NT2/D1 (cell line): ENCODE measurements around the gene GABBR2.

ENCODE experiments used
- DNase-seq: peaks from one replicate; pipeline ENCODE4 v3.0.0-alpha.2; 2011; ENCODE audit warnings: low read depth, low spot score
- H3K27me3 ChIP-seq: 2 replicates; pipeline ENCODE4 v1.6.0; 2011; ENCODE audit warnings: mild to moderate bottlenecking; ENCODE audit not compliant: insufficient read length, insufficient read depth
- H3K36me3 ChIP-seq: 2 replicates; pipeline ENCODE4 v1.6.1; 2011; ENCODE audit warnings: mild to moderate bottlenecking, low read length, mixed read lengths; ENCODE audit not compliant: insufficient read depth, insufficient read length
- H3K4me1 ChIP-seq: 2 replicates; pipeline ENCODE4 v1.5.1; 2011; ENCODE audit not compliant: insufficient read depth, insufficient read length
- H3K4me3 ChIP-seq: 2 replicates; pipeline ENCODE4 v1.5.1; 2011; ENCODE audit warnings: low read depth; ENCODE audit not compliant: insufficient read length
- H3K9ac ChIP-seq: 2 replicates; pipeline ENCODE4 v1.6.0; 2011; ENCODE audit warnings: low read depth; ENCODE audit not compliant: insufficient read length
- H3K9me3 ChIP-seq: 2 replicates; pipeline ENCODE4 v1.5.1; 2011; ENCODE audit warnings: mild to moderate bottlenecking, low read length; ENCODE audit not compliant: insufficient read depth
- SUZ12 ChIP-seq: IDR thresholded peaks from 2 replicates; pipeline ENCODE4 v1.6.1; 2011; ENCODE audit not compliant: insufficient read length, insufficient read depth; ENCODE audit errors: extremely low read depth
- YY1 ChIP-seq: IDR thresholded peaks from 2 replicates; pipeline ENCODE4 v1.6.1; 2011; ENCODE audit not compliant: insufficient read length, insufficient read depth
- ZNF274 ChIP-seq: IDR thresholded peaks from 2 replicates; pipeline ENCODE4 v1.6.1; 2011; ENCODE audit warnings: mild to moderate bottlenecking, low read depth, low read length

Gene GABBR2

DNA sequence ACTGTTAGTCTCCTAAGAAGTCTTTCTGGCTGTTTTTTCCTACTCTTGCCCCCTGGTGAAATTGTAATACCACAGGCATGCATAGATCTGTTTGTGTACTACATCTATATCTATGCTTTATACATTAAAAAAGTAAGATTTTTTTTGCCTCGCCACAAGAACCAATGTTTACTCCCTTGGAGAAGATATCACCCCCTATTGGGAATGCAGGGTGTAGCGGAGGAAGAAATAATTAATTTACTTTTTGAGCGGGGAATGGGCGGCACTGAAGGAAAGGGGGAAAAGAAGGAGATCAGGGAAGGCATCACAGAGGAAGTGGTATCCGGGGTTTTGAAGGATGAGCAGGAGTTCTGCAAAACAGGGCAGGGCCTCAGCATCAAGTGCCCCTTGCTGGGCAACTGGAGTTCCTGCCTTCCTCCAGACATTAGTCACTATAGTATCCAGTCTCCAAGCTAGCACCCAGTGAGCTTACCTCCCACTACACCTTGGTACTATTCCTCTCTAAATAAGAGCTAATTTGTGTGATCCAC lies 134.9 kb downstream of the GABBR2 start:
- Histone ChIP-seq H3K4me1 (peaks cover 6% of the 10 kb centered on the region), H3K4me3 (no peak overlapping the region), H3K9me3 (no peaks in the 10 kb centered on the region), H3K9ac (no peak overlapping the region), H3K36me3 (no peaks in the 10 kb centered on the region), H3K27me3 (no peaks in the 10 kb centered on the region)
- no peak for DNase-seq
- TF ChIP-seq SUZ12 (no peak), ZNF274 (no peak), YY1 (no peak)

DNA sequence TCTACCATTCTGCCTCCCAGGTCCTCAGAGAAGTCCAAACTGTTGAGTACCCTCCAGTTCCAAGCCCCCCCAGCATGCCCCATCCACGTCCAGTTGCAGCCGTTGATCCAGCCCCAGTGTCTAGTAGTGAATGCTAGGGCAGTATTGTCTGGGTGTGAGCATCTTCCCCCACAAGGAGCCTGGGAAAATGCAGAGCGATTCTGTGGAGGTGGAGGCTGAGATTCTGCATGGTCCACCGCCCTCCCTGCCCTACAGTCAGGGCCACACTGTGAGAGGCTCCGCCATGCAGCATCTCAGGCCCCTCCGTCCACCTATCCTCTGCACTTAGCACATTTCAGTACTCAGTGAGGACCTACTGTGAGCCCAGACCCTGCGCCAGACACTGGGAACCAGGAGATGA lies 135.9 kb downstream of the GABBR2 start:
- peaks cover 6% of the 10 kb centered on the region for H3K4me1 ChIP-seq
- no peaks in the 10 kb centered on the region for H3K36me3 ChIP-seq
- no peak overlapping the region for H3K9ac ChIP-seq
- no peaks in the 10 kb centered on the region for H3K9me3 ChIP-seq
- no peak for TF ChIP-seq SUZ12
- TF ChIP-seq ZNF274 = no peak
- TF ChIP-seq YY1 = no peak
- H3K27me3 ChIP-seq = no peaks in the 10 kb centered on the region
- no peak for DNase-seq
- H3K4me3 ChIP-seq = no peak overlapping the region

DNA sequence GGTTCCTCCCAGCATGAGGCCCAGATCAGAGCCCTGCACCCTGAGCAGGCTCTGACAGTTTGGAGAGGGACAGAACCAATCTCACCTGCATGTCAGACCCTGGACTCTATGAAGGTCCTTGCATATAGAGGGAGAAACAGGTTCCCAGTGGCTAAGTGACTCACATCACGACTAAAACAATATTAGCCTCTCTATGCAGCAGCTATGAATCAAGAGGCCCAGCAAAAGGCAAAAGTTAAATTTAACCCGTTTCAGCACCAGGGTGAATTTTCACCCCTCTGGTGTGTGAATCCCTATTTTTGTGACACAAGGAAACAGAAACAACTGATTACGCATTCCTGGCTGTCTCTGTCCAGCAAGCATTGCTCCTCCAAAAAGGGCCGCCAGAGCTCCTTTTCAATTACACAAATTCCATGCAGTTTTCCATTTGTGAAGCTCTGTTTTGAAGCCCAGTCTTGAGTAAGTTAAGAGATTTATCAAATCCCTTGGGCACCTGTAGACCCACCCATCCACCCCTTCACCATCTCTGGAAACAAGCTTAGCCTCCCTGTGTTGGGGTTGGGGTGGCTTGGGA lies 136.6 kb downstream of the GABBR2 start:
- Histone ChIP-seq H3K9me3 (no peaks in the 10 kb centered on the region), H3K9ac (no peak overlapping the region), H3K27me3 (no peaks in the 10 kb centered on the region), H3K4me3 (no peak overlapping the region), H3K4me1 (peaks cover 6% of the 10 kb centered on the region), H3K36me3 (no peaks in the 10 kb centered on the region)
- no peak for TF ChIP-seq YY1
- no peak for TF ChIP-seq ZNF274
- TF ChIP-seq SUZ12 = no peak
- DNase-seq = no peak

DNA sequence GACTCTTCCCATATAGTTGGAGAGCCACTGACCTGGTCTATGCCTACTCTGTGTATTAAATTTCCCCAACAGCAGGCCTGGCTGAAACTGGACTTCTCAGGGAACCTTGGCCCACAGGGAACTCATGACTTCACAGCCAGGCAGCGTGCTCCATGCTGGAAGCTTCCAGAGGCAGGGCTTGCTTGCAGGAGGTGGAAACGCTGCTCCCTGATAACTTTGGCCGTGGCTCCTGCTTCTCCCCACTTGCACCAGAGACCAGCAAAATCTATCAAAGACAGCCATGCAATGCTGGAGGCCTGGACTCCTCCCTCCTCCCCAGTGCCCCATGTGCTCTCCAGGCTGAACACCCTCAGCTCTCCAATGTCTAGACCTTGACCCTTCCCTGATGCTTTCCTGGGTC lies 137.1 kb downstream of the GABBR2 start:
- H3K9ac ChIP-seq = no peak overlapping the region
- no peak overlapping the region for H3K4me3 ChIP-seq
- no peak for DNase-seq
- no peaks in the 10 kb centered on the region for H3K27me3 ChIP-seq
- peaks cover 6% of the 10 kb centered on the region for H3K4me1 ChIP-seq
- no peaks in the 10 kb centered on the region for H3K9me3 ChIP-seq
- no peak for TF ChIP-seq SUZ12
- no peak for TF ChIP-seq ZNF274
- TF ChIP-seq YY1 = no peak
- no peaks in the 10 kb centered on the region for H3K36me3 ChIP-seq

DNA sequence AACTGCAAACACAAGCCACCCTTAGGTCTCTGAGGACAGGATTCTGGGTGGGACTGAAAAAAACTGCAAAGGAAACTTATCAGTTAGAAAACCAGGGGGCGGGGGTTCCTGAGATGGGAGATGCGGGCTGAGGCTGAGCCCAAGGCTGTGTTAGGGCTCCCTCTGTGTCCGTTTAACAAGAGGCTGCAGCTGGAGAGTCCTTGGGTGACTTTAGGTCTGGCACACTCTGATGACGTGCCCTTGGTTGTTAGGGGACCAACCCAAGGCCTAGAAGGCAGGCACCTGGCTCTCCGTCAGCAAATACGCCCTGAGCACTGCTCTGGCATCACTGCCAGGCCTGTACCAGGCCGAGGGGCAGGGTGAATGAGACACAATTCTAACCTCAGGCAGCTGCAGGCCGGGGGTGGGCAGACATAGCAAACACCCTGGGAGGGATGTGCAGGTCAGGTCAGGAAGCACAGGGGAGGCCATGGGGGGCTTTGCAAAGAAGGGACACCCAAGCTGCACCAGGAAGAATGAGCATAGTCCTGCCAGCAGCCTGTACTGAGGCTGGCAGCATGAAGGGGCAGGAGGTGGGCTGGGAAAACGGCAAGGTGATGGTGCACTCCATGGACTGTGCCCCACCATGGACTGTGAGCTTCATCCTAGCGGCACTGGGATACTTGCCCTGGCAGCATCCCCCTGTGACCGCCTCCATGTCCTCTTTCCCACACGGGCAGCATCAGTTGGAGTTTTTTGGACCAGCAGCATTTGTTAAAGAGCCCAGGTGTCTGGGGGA lies 137.9 kb downstream of the GABBR2 start:
- Histone ChIP-seq H3K4me3 (no peak overlapping the region), H3K36me3 (no peaks in the 10 kb centered on the region), H3K27me3 (no peaks in the 10 kb centered on the region), H3K4me1 (peaks cover 6% of the 10 kb centered on the region), H3K9ac (no peak overlapping the region), H3K9me3 (no peaks in the 10 kb centered on the region)
- TF ChIP-seq YY1 = no peak
- no peak for TF ChIP-seq ZNF274
- no peak for TF ChIP-seq SUZ12
- peak; percentile 22 for DNase-seq

DNA sequence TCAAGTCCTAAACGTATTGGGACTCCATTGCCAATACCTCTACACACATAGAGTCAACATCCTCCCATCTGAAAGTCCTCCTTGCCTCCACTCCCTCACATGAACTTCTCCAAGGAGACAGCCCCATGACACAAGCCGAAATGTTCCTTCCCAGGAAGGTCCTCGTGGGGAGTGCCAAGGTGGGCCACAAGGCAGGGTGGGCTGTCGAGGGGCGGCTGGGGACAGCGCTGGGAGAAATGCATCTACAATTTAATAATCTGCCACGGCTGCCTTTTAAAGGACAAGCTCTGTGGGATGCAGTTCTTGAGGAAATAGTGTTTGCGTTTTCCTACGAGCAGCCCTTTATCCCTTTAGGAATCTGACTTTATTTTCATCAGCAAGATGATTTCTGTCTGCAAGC lies 138.7 kb downstream of the GABBR2 start:
- no peaks in the 10 kb centered on the region for H3K27me3 ChIP-seq
- H3K4me1 ChIP-seq = no peaks in the 10 kb centered on the region
- TF ChIP-seq YY1 (no peak), ZNF274 (no peak), SUZ12 (no peak)
- no peaks in the 10 kb centered on the region for H3K9me3 ChIP-seq
- H3K36me3 ChIP-seq = no peaks in the 10 kb centered on the region
- no peak overlapping the region for H3K9ac ChIP-seq
- H3K4me3 ChIP-seq = no peak overlapping the region
- DNase-seq = no peak

DNA sequence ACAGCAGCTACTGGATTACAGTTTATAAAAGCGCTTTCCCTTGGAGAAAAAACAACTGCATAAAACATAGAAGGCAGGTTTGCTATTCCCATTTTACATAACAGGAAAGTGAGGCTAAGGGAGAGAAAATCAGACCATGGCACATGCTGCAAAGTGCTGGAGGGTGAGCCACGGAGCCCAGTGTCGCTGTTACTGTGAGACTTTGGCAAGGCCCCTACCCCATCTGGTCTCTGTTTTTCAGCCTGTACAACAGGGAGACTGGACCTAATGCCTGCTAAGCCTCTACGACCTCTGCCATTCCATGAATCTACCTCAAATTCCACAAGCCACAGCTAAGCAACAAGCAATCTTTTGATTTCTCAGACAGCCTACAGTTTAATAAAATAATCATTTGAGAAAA lies 139.2 kb downstream of the GABBR2 start:
- DNase-seq = no peak
- H3K36me3 ChIP-seq = no peaks in the 10 kb centered on the region
- TF ChIP-seq SUZ12 = no peak
- no peak for TF ChIP-seq YY1
- TF ChIP-seq ZNF274 = no peak
- H3K4me3 ChIP-seq = no peak overlapping the region
- H3K9ac ChIP-seq = no peak overlapping the region
- no peaks in the 10 kb centered on the region for H3K4me1 ChIP-seq
- H3K9me3 ChIP-seq = no peaks in the 10 kb centered on the region
- no peaks in the 10 kb centered on the region for H3K27me3 ChIP-seq
